Measurements from ENCODE around the gene HPN. TPM values are rescaled to one million over a fixed set of nuclear protein-coding genes. Genes with fewer than 3 reads are reported as not detected.
"Not testable (repeated sequence)": the region's sequence is repeated elsewhere in the genome, so short reads cannot be mapped to it uniquely, and the experiment has no call there.

Gene HPN
- total and polyA plus RNA-seq, 7 donors = 0.36 to 1.8 (median 0.66) TPM; not detected in 2

GRCh38 chr19:35048911-35049411 lies 7.4 kb downstream of the HPN start:
- Histone ChIP-seq H3K4me3 (no peak overlapping the region), H3K27me3 (no peaks in the 10 kb centered on the region), H3K36me3 (no peaks in the 10 kb centered on the region), H3K4me1 (no peaks in the 10 kb centered on the region), H3K9me3 (no peaks in the 10 kb centered on the region), H3K27ac (no peak overlapping the region)
- no peak for TF ChIP-seq EP300 (IDR thresholded peaks at IDR 0.05)
- no peak for TF ChIP-seq POLR2A (IDR thresholded peaks at IDR 0.05)
- TF ChIP-seq POLR2AphosphoS5 (IDR thresholded peaks at IDR 0.05) = no peak
- TF ChIP-seq, protein P1, sequence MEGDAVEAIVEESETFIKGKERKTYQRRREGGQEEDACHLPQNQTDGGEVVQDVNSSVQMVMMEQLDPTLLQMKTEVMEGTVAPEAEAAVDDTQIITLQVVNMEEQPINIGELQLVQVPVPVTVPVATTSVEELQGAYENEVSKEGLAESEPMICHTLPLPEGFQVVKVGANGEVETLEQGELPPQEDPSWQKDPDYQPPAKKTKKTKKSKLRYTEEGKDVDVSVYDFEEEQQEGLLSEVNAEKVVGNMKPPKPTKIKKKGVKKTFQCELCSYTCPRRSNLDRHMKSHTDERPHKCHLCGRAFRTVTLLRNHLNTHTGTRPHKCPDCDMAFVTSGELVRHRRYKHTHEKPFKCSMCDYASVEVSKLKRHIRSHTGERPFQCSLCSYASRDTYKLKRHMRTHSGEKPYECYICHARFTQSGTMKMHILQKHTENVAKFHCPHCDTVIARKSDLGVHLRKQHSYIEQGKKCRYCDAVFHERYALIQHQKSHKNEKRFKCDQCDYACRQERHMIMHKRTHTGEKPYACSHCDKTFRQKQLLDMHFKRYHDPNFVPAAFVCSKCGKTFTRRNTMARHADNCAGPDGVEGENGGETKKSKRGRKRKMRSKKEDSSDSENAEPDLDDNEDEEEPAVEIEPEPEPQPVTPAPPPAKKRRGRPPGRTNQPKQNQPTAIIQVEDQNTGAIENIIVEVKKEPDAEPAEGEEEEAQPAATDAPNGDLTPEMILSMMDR (IDR thresholded peaks at IDR 0.05) = no peak
- 35 to 71% methylated on average over 12 of the region's 12 CpGs for WGBS, 2 donors
- intact Hi-C loops (cut with DNase I) = no loop called here
- DNase-seq = no peak

GRCh38 chr19:35049456-35049855 lies 7.9 kb downstream of the HPN start:
- no peaks in the 10 kb centered on the region for H3K27me3 ChIP-seq
- intact Hi-C loops (cut with DNase I) = no loop called here
- no peak for DNase-seq
- H3K27ac ChIP-seq = no peak overlapping the region
- no peaks in the 10 kb centered on the region for H3K9me3 ChIP-seq
- H3K4me1 ChIP-seq = no peaks in the 10 kb centered on the region
- TF ChIP-seq POLR2AphosphoS5 (IDR thresholded peaks at IDR 0.05) = no peak
- no peak for TF ChIP-seq EP300 (IDR thresholded peaks at IDR 0.05)
- TF ChIP-seq, protein P1 (IDR thresholded peaks at IDR 0.05) = no peak
- no peak for TF ChIP-seq POLR2A (IDR thresholded peaks at IDR 0.05)
- no peak overlapping the region for H3K4me3 ChIP-seq
- WGBS, 2 donors = 74 to 76% methylated on average over 5 of the region's 5 CpGs
- no peaks in the 10 kb centered on the region for H3K36me3 ChIP-seq

DNA sequence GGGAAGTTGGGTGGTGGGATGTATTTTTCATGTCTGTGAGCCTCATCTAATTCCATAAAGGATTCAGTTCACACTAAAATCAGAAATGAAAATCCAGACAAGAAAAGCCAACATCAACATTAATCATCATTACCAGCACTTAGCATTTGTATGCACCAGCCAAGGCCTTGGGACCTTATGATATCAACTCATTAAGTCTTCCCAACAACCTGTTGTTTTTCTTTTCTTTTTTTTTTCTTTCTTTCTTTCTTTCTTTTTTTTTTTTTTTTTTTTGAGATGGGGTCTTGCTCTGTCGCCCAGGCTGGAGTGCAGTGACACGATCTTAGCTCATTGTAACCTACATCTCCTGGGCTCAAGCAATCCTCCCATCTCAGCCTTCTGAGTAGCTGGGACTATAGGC lies 9.1 kb downstream of the HPN start:
- H3K36me3 ChIP-seq; H3K27me3 ChIP-seq; H3K27ac ChIP-seq; H3K4me3 ChIP-seq; H3K9me3 ChIP-seq; intact Hi-C loops (cut with DNase I); DNase-seq; H3K4me1 ChIP-seq: not testable (repeated sequence)
- 91 to 96% methylated on average over 2 of the region's 2 CpGs for WGBS, 2 donors

- DNase-seq; H3K36me3 ChIP-seq; H3K27ac ChIP-seq; intact Hi-C loops (cut with DNase I); H3K27me3 ChIP-seq; H3K4me1 ChIP-seq; H3K4me3 ChIP-seq; H3K9me3 ChIP-seq: not testable (repeated sequence)
- WGBS, 2 donors = 91 to 98% methylated on average over 4 of the region's 4 CpGs
These were observed 9.7 kb downstream of the HPN start for GRCh38 chr19:35051268-35051667.

- no peak for TF ChIP-seq POLR2A (IDR thresholded peaks at IDR 0.05)
- no peak for TF ChIP-seq EP300 (IDR thresholded peaks at IDR 0.05)
- no peak for TF ChIP-seq POLR2AphosphoS5 (IDR thresholded peaks at IDR 0.05)
- TF ChIP-seq, protein P1 (IDR thresholded peaks at IDR 0.05) = no peak
- no peak overlapping the region for H3K4me3 ChIP-seq
- H3K4me1 ChIP-seq = no peaks in the 10 kb centered on the region
- no peak for DNase-seq
- 92 to 93% methylated on average over 5 of the region's 5 CpGs for WGBS, 2 donors
- H3K27me3 ChIP-seq = peaks cover 0 to 15% (median 7%) of the 10 kb centered on the region in 3 donors
- H3K9me3 ChIP-seq = no peaks in the 10 kb centered on the region
- no peak overlapping the region for H3K27ac ChIP-seq
- intact Hi-C loops (cut with DNase I) = no loop called here
- H3K36me3 ChIP-seq = no peaks in the 10 kb centered on the region
These were observed 10.3 kb downstream of the HPN start for GRCh38 chr19:35051796-35052195.

- Histone ChIP-seq H3K27me3 (peaks cover 0 to 20% (median 7%) of the 10 kb centered on the region in 3 donors), H3K4me3 (no peak overlapping the region), H3K4me1 (no peaks in the 10 kb centered on the region), H3K9me3 (no peaks in the 10 kb centered on the region), H3K27ac (no peak overlapping the region), H3K36me3 (no peaks in the 10 kb centered on the region)
- DNase-seq = no peak
- intact Hi-C loops (cut with DNase I) = no loop called here
- TF ChIP-seq, protein P1 (IDR thresholded peaks at IDR 0.05) = no peak
- TF ChIP-seq EP300 (IDR thresholded peaks at IDR 0.05) (no peak), POLR2AphosphoS5 (IDR thresholded peaks at IDR 0.05) (no peak), POLR2A (IDR thresholded peaks at IDR 0.05) (no peak)
- WGBS, 2 donors = 74 to 82% methylated on average over 8 of the region's 8 CpGs
These were observed 11.2 kb downstream of the HPN start for GRCh38 chr19:35052599-35053190.
